ENCODE results near the gene TM9SF2. TPM values are rescaled to one million over a fixed set of nuclear protein-coding genes. Genes with fewer than 3 reads are reported as not detected.
"Not testable (repeated sequence)": the region's sequence is repeated elsewhere in the genome, so short reads cannot be mapped to it uniquely, and the experiment has no call there.

Gene TM9SF2
- total RNA-seq, 1 donor from 2014 or later: 133 TPM

DNA sequence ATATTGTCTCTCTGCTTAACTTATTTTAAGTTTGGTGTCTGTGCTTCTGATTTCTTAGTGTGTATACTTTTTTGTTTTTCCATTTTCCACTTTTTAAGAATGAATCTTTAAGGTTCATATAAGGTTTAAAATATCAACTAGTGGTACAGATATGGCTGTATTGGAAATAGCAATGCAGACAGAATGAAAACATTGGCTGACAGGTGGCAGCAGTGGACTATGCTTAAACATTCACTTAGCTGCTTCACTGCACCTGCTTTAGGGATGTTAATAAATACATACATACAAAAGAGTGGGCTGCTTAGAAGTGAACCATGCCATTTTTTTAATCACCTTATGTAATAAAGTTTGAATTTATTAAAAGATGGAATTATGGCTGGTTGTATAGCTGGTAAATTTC is 27.3 kb downstream of the TM9SF2 start:
- DNase-seq (ENCODE audit: low read depth): no peak

DNA sequence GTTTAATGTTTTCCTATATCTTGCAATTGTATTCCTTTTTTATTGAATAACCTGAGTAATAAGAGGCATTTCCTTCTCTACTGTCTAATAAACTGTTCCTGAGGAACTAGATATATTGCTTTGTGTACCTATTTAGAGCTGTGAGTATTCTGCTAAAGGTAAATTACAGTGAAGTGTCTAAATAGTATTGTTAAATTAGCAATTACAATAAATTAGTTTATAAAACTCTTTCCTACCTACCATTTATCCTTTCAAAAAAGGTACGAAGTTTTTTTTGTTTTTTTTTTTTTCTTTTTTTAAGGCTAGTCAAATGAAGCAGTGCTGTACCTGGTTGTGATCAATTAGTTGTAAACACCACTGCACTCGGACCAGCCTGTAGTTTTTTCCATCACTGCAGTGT is 34.8 kb downstream of the TM9SF2 start:
- no peak for DNase-seq (ENCODE audit: low read depth)

DNA sequence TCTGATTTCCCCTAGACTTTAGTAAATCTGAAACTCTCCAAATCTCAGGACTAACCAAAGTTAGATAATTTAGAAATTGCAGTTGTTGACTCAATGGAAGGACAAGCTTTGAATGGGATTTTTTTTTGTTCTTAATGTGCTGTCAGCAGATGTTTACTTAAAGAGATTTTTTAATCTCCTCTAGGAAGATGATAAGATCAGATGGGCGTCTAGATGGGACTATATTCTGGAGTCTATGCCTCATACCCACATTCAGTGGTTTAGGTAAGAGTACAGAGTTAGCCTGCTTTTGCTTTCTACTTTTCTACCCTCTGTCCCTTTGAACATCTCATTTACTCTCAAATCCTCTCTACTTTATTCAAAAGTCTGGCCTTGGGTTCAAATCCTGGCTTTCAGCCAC is 39.3 kb downstream of the TM9SF2 start:
- DNase-seq (ENCODE audit: low read depth): no peak

DNA sequence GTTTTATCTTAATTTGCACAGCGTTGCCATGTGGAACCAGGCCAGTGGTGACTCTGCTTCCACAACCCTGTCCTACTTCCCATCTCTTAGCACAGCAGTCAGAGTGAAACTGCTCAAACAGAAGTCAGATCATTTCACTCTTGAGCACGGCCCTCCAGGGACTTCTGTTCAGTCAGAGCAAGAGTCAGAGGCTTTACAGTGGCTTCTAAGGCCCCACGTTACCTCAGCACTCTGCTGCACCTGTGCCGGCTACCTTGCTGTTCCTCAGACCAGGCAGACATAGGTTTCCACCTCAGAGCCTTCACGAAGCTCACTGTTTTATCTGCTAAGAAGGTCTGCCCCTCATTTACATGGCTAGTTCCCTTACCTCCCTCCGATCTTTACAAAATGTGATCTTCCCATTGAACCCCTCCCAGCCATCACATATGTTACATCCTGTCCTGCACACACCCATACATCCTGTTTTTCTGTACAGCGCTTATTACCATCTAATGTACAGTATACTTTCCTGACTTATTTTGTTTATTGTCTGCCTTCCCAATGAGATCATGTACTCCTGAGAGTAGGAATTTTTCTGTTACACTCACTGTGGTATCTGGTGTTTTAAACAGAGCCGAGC is 41.6 kb downstream of the TM9SF2 start:
- no peak for DNase-seq (ENCODE audit: low read depth)

DNA sequence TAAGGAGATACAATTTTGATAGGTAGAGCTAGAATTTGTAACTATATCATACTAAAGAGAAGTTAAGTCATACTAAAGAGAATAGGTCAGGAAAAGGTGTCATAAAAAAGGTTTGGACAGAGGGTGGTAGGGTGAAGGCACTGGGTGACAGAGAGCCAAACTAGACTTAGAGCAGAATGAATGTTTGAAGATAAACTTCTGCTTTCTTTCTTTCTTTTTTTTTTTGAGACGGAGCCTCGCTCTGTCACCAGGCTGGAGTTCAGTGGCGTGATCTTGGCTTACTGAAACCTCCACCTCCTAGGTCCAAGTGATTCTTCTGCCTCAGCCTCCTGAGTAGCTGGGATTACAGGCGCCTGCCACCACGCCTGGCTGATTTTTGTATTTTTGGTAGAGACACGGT is 44.1 kb downstream of the TM9SF2 start:
- DNase-seq (ENCODE audit: low read depth): no peak

DNA sequence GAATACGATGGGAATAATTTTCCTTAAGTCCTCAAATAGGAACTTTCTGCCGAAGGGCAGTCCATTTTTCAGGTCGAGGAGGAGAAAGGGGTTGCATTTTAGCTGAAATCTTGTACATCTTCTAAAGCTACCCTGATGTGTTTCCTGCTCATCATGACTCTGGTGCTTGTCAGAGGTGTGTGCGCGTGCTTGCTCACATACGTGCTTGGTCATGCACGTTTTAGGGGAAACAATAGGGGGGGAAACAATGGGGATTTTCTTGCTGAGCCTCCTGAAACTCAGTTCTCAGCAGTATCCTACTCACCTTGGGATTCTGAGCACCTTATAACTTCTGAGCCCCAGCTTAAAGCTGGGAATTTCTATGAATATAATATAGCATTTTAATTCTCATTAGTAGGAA is 44.7 kb downstream of the TM9SF2 start:
- no peak for DNase-seq (ENCODE audit: low read depth)

DNA sequence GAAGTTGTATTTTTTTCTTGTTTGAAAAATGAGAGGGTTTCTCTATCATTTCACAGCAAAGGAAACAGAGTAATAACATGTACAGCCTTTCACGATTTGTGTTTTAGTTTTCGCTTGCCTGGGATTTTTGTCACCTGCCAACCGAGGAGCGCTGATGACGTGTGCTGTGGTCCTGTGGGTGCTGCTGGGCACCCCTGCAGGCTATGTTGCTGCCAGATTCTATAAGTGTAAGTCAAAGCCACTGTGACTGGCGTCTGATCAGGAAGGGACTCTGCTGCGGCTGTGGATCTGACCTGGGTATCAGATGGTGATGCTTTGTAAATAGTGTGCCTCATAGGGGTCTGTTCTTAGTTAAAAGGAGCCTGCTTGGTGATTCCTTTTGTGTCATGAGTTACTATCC is 45.6 kb downstream of the TM9SF2 start:
- DNase-seq (ENCODE audit: low read depth): no peak

DNA sequence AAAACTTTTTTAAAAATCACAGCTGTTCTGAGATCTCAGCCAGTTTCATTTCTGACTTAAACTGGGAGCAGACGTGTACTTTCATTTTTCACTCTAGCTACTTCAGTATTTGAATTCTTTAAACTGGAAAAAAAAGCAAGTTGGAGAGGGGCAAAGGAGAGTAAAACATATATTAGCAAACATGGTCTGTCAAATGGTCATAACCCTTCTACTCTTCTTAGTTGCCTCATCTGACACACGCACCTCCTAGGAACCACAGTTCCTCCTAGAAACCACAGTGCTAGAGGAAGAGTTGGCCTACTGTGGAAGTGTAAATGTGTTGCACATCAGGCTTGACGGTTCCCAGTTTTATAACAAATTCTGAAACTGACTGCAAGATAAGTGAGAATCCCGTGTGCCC is 47.2 kb downstream of the TM9SF2 start:
- DNase-seq (ENCODE audit: low read depth): no peak

DNA sequence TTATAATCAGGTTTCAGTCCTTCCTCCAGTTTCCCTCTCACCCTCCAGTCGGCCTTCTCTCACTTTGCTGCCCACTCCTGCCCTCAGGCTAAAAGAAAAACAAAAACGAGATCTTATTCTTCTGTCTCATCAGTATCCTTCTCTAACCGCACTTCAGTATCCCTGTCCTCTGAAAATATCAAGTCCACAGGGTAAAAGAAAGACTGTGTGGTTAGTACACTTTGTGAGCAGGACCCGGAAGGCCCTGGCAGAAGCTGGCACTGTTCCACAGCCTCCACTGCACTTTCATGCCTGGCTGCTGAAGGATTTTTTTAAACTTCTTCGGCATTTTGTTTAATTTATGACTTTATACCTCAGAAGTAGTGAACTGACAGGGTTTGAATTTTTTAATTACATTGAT is 51.8 kb downstream of the TM9SF2 start:
- no peak for DNase-seq (ENCODE audit: low read depth)

DNA sequence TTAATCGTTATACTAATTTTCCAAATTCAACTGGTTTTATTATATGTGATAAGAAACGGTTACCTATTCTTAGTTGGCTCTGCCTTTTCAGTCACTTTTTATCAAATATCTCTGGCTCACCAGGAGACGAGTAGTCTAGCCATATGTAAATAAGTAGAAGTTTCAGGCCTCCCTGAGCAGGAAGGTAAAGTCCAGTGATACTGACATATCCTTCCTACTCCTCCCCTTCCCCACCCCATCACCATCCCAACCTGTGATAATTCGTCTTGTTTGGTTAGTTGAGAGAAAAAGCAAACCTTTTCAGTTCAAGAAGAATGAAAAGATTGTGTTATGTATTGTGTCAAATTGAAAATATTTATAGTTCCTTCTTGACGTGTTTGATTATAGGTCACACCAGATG is 53.9 kb downstream of the TM9SF2 start:
- DNase-seq (ENCODE audit: low read depth): no peak

DNA sequence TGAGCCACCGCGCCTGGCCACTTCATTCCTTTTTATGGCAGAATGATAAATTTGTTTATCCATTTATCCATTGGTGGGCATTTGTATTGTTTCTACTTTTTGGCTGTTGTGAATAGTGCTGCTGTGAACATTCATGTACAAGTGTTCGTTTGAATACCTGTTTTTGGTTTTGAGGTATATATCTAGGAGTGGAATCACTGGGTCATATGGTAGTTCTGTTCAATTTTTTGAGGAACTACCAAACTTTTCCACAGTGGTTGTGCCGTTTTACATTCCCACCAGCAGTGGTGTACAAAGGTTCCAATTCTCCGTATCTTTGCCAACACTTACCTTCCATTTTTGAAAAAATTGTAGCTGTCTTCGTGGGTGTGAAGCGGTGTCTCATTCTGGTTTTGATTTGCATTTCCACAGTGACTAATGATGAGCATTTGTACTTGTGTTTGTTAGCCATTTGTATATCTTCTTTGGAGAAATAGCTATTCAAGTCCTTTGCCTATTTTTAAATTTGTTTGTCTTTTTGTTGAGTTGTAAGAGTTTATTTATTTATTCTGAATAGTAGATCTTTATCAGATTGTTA is 55.7 kb downstream of the TM9SF2 start:
- no peak for DNase-seq (ENCODE audit: low read depth)

DNA sequence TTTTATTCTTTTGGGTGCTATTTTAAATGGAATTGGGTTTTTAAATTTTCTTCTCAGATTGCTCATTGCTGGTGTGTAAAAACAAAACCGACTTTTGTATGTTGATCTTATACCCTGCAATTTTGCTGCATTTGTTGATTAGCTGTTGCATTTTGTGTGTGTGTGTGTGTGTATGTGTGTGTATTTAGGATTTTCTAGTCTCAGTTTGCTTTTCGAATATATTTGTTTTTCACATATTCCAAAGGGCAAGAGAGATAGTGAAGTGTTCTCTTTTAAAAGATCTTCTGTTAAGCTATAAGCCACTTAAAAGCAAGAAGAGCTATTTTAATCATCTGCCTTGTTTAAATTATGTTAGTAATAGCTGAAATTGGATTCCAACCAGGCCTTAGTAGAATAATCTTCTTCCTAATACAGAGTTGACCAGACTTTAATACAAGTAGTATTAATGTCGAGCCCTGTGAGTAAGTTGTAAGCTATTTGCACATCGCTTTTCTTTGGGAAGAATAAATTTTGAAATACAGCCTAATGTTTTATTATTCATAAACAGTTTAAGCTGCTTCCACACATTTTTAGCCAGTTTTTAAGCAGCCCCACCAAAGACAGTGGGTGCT is 57.4 kb downstream of the TM9SF2 start:
- DNase-seq (ENCODE audit: low read depth): no peak

DNA sequence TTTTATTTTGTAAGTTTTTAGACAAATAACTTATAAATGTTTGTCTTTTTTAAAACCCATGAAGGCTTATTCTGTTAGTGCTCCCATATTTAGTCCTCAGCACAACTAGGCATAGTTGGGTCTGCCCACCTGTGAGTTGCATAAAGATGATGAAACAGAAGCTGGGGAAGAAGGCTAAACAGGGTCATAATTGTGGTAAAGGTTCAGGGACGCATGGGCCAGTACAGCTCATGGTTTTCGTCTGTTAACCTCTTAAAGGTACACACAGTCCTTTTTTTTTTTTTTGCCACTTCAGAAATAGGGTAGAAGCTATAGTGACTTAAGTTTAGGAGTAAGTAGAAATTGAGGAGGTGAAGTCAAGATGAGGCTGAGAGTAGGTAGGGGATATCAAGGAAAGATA is 58.3 kb downstream of the TM9SF2 start:
- DNase-seq (ENCODE audit: low read depth): no peak

DNA sequence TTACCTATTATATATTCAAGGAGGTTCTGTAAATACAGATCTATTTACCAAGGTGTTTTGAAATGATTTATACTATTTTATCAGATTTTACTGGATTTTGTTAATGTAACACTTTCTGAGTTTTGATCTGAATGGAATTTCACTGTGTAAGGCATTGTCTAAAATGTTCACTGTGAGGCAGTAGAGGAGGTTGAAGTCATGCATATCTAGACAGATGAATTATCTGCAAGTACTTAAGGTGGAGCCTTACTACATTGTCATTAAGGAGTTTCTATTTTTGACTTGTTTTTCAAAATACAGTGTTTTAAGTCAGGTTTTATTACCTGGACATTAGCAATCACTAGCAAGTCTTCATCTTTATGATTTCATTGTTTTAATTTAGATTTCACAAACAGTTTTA is 62.1 kb downstream of the TM9SF2 start:
- DNase-seq (ENCODE audit: low read depth): no peak

DNA sequence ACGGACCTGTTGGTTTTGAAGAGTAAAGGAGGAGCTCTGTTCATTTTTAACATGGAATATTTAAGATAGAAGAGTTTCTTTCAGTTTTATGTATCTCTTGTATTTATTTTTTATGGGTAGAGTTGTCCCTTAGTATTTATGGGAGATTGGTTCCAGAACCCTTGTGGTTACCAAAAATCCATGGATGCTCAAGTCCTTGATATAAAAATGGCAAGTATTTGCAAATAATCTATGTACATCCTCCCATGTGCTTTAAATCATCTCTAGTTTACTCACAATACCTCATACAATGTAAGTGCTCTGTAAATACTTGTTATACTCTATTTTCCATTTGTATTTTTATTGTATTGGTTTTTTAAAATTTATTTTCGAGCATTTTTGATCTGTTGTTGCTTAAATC is 63.1 kb downstream of the TM9SF2 start:
- DNase-seq (ENCODE audit: low read depth): no peak

DNA sequence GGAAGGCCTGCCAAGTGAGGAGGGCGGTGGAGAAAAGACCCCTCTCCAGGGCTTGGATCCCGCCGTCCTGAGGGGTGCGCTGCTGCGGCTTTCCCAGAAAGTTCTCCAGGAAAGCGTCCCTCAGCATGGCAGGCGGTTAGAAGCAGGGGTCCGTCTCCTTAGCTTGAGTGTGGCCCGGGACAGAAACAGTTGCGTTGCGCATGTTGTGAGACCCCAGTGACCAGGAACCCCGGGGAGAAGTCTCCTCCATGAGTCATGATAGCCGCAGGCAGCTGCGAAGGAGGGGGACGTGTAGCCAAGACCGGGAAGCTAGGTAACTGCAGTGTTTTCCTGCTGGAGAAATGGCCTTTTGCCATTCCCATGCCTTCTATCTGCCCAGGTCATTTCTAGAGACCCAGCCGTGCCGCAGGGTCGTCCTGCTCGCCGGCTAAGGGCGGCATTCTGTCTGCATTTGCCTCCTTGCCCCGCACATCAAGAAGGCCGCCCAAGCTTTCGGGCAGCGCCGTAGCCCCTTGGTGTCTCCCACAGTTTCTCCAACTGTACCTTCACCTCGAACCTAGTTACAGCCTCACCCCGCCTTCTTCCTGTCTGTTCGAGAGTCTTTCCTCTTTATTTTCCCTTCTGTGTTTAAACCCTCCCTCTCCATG is 64.3 kb downstream of the TM9SF2 start:
- DNase-seq (ENCODE audit: low read depth): no peak

DNA sequence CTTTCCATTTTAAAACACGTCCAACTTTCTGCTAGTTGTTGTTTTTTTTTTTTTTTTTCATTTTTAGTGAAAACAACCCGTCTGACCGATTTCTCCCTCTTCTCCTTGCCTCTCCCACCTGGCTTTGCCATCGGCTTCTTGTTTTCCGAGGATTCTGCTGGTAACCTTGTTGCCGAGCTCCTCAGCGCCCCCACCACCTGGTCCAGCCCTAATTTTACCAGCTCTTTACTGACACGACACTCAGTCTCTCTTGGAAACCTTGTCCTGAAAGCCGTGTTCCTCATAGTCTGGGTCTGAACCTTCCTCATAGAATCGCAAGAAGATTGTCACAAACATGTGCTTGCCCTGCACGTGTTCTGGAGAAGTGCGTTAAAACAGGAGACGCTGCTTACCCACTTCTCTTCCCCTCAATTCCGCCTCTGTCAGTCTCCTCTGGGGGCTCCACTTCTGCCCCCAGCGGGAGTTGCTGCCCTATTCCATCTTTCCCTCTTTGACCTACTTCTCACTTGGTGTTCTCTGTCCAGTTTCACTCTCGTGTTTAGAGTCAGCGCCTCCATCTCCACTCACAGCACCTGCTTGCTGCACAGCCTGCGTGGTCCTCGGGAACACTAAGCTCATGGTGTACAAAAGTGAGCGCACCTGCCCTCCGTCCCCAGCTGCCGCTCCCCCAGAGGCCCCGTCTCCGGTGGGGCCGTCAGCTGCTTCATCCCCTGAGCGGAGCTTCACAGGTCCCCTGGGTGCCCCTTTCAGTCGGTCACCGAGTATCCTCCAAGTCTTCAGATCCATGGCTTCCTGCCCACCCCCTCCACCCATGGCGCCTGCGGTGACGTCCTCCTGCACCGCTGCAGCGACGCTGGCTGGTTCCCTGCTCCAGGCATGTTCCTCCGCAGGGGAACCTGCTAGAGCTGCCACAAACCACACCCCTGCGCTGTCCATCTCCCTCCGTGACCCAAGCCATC is 65.1 kb downstream of the TM9SF2 start:
- no peak for DNase-seq (ENCODE audit: low read depth)

DNA sequence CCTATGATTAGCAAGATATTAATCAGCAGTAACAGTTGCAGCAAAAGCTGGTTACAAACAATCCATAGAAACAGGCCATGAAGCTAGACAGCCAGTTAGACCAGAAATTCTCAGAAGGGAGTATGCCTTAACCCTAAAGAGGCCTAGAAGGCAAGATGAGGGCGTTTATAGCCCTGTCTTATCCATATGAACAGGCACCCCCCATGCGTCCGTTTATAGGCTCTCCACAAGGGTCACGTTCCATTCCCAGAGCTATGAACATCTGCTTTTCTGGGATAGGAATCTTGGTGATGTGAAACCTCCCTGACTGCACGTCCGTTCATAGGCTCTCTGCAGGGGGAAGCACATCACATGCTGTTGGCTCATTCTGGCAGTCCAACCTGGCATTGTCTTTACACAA is 67.6 kb downstream of the TM9SF2 start:
- DNase-seq (ENCODE audit: low read depth): not testable (repeated sequence)

DNA sequence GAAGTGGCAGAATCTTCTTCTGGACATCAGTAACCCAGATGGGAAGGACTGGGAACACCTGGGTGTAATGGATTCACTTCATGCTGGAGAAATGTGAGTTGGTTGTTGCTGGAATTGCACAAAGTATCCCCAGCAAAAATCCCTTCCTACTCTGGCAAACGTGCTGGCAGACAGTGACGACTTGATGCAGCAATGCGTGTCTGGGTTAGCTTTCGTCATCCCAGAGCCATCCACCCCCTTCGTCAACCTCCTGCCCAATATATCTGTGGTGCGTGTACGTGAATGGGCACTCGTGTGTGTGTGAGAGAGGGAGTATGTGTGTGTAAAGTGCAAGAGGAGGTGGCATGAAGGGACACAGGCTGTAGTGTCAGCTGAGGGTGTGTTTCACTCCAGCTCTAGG is 70.9 kb downstream of the TM9SF2 start:
- peak; percentile 6 for DNase-seq (ENCODE audit: low read depth)

DNA sequence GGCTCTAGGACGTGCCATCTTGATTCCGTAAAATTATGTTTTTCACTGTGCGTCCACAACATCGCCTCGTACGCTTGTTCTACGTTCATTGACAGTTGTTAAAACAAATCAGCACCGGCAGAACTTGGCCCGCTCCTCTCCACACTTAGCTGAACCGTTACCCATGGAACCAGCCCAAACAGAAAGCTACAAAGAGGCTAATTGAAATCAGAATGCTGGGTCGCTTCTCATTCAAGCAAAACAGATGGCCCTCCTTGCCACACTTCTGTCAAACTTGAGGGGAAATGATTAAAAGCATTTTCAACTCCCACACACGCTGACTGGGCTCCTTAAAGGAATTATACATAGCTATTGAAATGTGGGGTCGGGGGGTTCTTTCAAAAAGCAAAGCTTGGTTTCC is 71.6 kb downstream of the TM9SF2 start:
- DNase-seq (ENCODE audit: low read depth): no peak

DNA sequence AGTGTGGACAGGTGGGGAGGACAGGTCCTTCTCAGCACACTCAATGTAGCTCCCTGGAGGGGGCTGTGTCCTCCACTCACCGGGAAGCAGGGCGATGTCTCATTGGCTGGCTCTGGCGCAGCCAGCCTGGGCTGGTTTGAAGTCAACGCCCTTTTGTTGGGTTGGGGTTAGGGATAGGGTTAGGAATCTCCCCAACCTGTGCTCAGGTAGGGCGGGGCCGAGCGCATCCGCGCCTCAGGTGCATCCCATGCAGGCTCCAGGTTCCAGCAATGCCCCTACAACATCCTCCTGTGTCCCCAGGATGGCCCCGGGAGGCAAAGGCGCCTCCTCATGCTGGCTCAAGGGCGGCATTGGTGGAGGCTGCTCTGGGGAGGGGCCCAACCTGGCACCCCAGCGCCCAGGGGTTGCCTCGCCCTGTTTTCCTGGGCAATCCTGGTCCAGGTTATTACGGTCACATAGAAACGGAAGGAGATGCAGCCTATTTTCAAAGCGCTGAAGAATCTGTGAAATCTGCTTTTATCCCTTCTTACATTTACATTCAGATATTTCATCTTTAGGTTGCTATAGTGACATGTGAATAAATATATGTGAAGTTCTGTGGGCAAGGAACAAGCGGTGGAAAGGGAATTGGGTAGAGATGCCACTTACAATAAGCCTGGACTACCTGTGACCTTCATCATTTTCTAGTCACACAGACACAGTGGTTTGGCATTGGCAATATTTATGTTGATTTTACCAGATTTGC is 74.3 kb downstream of the TM9SF2 start:
- no peak for DNase-seq (ENCODE audit: low read depth)
